SK-N-SH (cell line): Measurements from ENCODE around the gene SNAP29. TPM values are rescaled to one million over a fixed set of nuclear protein-coding genes. Genes with fewer than 3 reads are reported as not detected.

Experiments
- CTCF ChIA-PET: fragments of 300-600, 350-600 bp; formaldehyde crosslinking; extraction: SDS; loops from one replicate; lab custom pipeline; 2021; lab: Yijun Ruan, JAX
- POLR2A ChIA-PET: fragments of 350-600 bp; sonication (Branson Sonifier 250); formaldehyde crosslinking; extraction: SDS; loops from one replicate; lab custom pipeline; 2020; ENCODE audit warnings: antibody characterized with exemption, inconsistent platforms; lab: Yijun Ruan, JAX
- DNase-seq: peaks from one replicate; pipeline ENCODE4 v3.0.0; 2012
- H2AFZ ChIP-seq: fragments of 200-600 bp; sonication (generic); 2 replicates; pipeline ENCODE4 v1.8.1; 2016; ENCODE audit warnings: antibody characterized with exemption, mild to moderate bottlenecking, low read depth
- H3F3A ChIP-seq: fragments of 200-600 bp; sonication (generic); replicated peaks from 2 replicates; pipeline ENCODE3; 2016; ENCODE audit warnings: antibody characterized with exemption, mild to moderate bottlenecking; ENCODE audit not compliant: insufficient read depth
- H3K27ac ChIP-seq, 2 experiments: fragments of 200-500 bp in 1 of 2; fragments of 200-600 bp in 1 of 2; sonication (Bioruptor generic) in 1 of 2; sonication (generic), shearing (Covaris generic) in 1 of 2; 2 replicates each; pipeline versions ENCODE4 v1.5.1 to v1.6.1; 2014 to 2016; ENCODE audit warnings: low read depth in 2 of 2, inconsistent platforms in 1 of 2, low read length in 1 of 2, mild to moderate bottlenecking in 1 of 2, mixed read lengths in 1 of 2
- H3K27me3 ChIP-seq: fragments of 200-600 bp; sonication (generic), shearing (Covaris generic); 2 replicates; pipeline ENCODE4 v1.6.1; 2016; ENCODE audit warnings: mixed run types; ENCODE audit not compliant: insufficient read depth
- H3K36me3 ChIP-seq, 2 experiments: fragments of 200-500 bp in 1 of 2; fragments of 200-600 bp in 1 of 2; sonication (Bioruptor generic) in 1 of 2; sonication (generic) in 1 of 2; replicated peaks in 1 of 2; 2 replicates each; pipeline versions ENCODE3 to v1.5.1; 2014 to 2016; ENCODE audit warnings: low read length in 1 of 2, mild to moderate bottlenecking in 1 of 2; ENCODE audit not compliant: insufficient read depth in 2 of 2, control insufficient read depth in 1 of 2
- H3K4me1 ChIP-seq, 2 experiments: fragments of 200-500 bp in 1 of 2; fragments of 200-600 bp in 1 of 2; sonication (Bioruptor generic) in 1 of 2; sonication (generic), shearing (Covaris generic) in 1 of 2; 2 replicates each; pipeline versions ENCODE4 v1.5.1 to v1.6.1; 2014 to 2016; ENCODE audit warnings: low read depth in 1 of 2, low read length in 1 of 2, mixed run types in 1 of 2; ENCODE audit not compliant: insufficient read depth in 2 of 2, control insufficient read depth in 1 of 2
- H3K4me2 ChIP-seq: fragments of 200-600 bp; sonication (generic), shearing (Covaris generic); 2 replicates; pipeline ENCODE4 v1.6.1; 2017; ENCODE audit warnings: mixed run types
- H3K4me3 ChIP-seq, 2 experiments: fragments of 200-500 bp in 1 of 2; fragments of 200-600 bp in 1 of 2; sonication (Bioruptor generic) in 1 of 2; sonication (generic), shearing (Covaris generic) in 1 of 2; 2 replicates each; pipeline versions ENCODE4 v1.5.1 to v1.8.1; 2014 to 2016; ENCODE audit warnings: low read depth in 2 of 2, inconsistent platforms in 1 of 2, low read length in 1 of 2, mild to moderate bottlenecking in 1 of 2, mixed read lengths in 1 of 2, moderate library complexity in 1 of 2
- H3K79me2 ChIP-seq: fragments of 200-600 bp; sonication (generic); 2 replicates; pipeline ENCODE4 v1.8.1; 2017; ENCODE audit warnings: mild to moderate bottlenecking; ENCODE audit not compliant: insufficient read depth
- H3K9ac ChIP-seq: fragments of 200-600 bp; sonication (generic); 2 replicates; pipeline ENCODE4 v1.6.1; 2017; ENCODE audit warnings: mixed run types
- H3K9me2 ChIP-seq: fragments of 200-600 bp; sonication (generic); 2 replicates; pipeline ENCODE4 v1.6.1; 2017; ENCODE audit warnings: mixed run types
- H3K9me3 ChIP-seq: fragments of 200-600 bp; sonication (generic); 2 replicates; pipeline ENCODE4 v1.6.1; 2017; ENCODE audit warnings: mixed run types, mild to moderate bottlenecking, moderate library complexity
- H4K20me1 ChIP-seq: fragments of 200-600 bp; sonication (generic); 2 replicates; pipeline ENCODE4 v1.6.1; 2017; ENCODE audit warnings: mild to moderate bottlenecking, mixed run types; ENCODE audit not compliant: insufficient read depth
- ELF1 ChIP-seq: IDR thresholded peaks from 2 replicates; pipeline ENCODE4 v1.4.0; 2012
- EP300 ChIP-seq, 2 experiments: IDR thresholded peaks; 2 replicates each; pipeline versions ENCODE4 v1.4.0 to v1.6.1; 2012; ENCODE audit warnings: borderline replicate concordance in 1 of 2, low read depth in 1 of 2, low read length in 1 of 2
- GABPA ChIP-seq: IDR thresholded peaks from 2 replicates; pipeline ENCODE4 v1.4.0; 2012; ENCODE audit warnings: low read depth, mild to moderate bottlenecking
- GATA2 ChIP-seq: sonication (generic); formaldehyde crosslinking; IDR thresholded peaks from 2 replicates; pipeline ENCODE4 v1.5.0; 2020; ENCODE audit warnings: mild to moderate bottlenecking, missing genetic modification reagents
- IRF3 ChIP-seq: fragments of 150-350 bp; IDR thresholded peaks from 2 replicates; pipeline ENCODE4 v1.6.1; 2016; ENCODE audit warnings: mild to moderate bottlenecking, low read depth, low read length
- NFIC ChIP-seq: IDR thresholded peaks from 2 replicates; pipeline ENCODE4 v1.4.0; 2012; ENCODE audit warnings: borderline replicate concordance
- NRF1 ChIP-seq: IDR thresholded peaks from 2 replicates; pipeline ENCODE4 v1.6.1; 2012; ENCODE audit warnings: low read depth, mild to moderate bottlenecking, low read length
- POLR2AphosphoS5 ChIP-seq: IDR thresholded peaks from 2 replicates; pipeline ENCODE4 v1.6.1; 2012; ENCODE audit warnings: low read depth, low read length
- REST ChIP-seq: IDR thresholded peaks from 2 replicates; pipeline ENCODE4 v1.6.1; 2012; ENCODE audit warnings: mild to moderate bottlenecking, low read depth, low read length, moderate library complexity
- RFX5 ChIP-seq: IDR thresholded peaks from 2 replicates; pipeline ENCODE4 v1.6.1; 2012; ENCODE audit warnings: mild to moderate bottlenecking, improper control_type of control experiment, low read length
- SMC3 ChIP-seq: IDR thresholded peaks from 2 replicates; pipeline ENCODE4 v1.6.1; 2012; ENCODE audit warnings: low read depth, low read length, improper control_type of control experiment
- TAF1 ChIP-seq: IDR thresholded peaks from 2 replicates; pipeline ENCODE4 v1.6.1; 2012; ENCODE audit warnings: low read depth, mild to moderate bottlenecking, low read length, moderate library complexity, borderline replicate concordance
- TCF12 ChIP-seq: IDR thresholded peaks from 2 replicates; pipeline ENCODE4 v1.4.0; 2012
- WGBS: methylation state at CpG from one replicate; pipeline ENCODE4 v1.1.6; 2017; ENCODE audit warnings: low lambda C conversion rate; 5-methylcytosine and 5-hydroxymethylcytosine counted together
- polyA plus RNA-seq, 3 experiments: library from polyadenylated mRNA; depleted of rRNA; stranded (reverse); fragments of >200 nt; gene quantifications; 2 replicates each; pipeline ENCODE4 v1.2.3, GENCODE V29; 2012

The SNAP29 gene
- polyA plus RNA-seq, 1 of the 3 experiments (the other 2 are of a cell fraction), result 37.3 TPM

GRCh38 chr22:20865331-20865730 lies 6.5 kb downstream of the SNAP29 start:
- DNase-seq, result no peak
- Histone ChIP-seq H3K9ac (no peak overlapping the region), H3K9me2 (no peaks in the 10 kb centered on the region), H3K36me3 (peaks cover 8 to 13% of the 10 kb centered on the region in 2 experiments), H2AFZ (no peak overlapping the region), H4K20me1 (no peaks in the 10 kb centered on the region), H3F3A (no peaks in the 10 kb centered on the region), H3K9me3 (no peaks in the 10 kb centered on the region), H3K4me2 (no peak overlapping the region), H3K79me2 (peaks cover 8% of the 10 kb centered on the region), H3K27me3 (no peaks in the 10 kb centered on the region), H3K4me3 (no peak overlapping the region), H3K27ac (peak overlapping the region in 1 of 2 experiments; percentile 94; a peak in 1 of 4 replicates), H3K4me1 (peaks cover 0 to 37% of the 10 kb centered on the region in 2 experiments; a peak in 2 of 4 replicates)
- ChIA-PET POLR2A (no interaction called here), CTCF (interaction anchor here (1.9 to 4.7 kb wide), 2 partner anchors 20 to 61 kb away, joined by 6 to 16 read pairs; no protein-coding TSS in a partner anchor)
- 85% methylated on average over 2 of the region's 3 CpGs for WGBS
- TF ChIP-seq ELF1 (no peak), SMC3 (no peak), GATA2 (CRISPR knock-in tag) (no peak), GABPA (no peak)

- ChIA-PET POLR2A (interaction anchor here (2.6 kb wide), 1 partner anchor 20 kb away, joined by 15 read pairs; no protein-coding TSS in a partner anchor), CTCF (interaction anchor here (0.6 to 4.7 kb wide), 4 partner anchors 14 to 62 kb away, joined by 3 to 16 read pairs (median 11); partner anchors contain the start of gene CRKL)
- peak overlapping the region in 1 of 2 experiments; percentile 94; a peak in 2 of 4 replicates for H3K27ac ChIP-seq
- no peak overlapping the region for H3K9ac ChIP-seq
- H3K9me2 ChIP-seq, result no peaks in the 10 kb centered on the region
- DNase-seq, result no peak
- H2AFZ ChIP-seq, result no peak overlapping the region
- H3K36me3 ChIP-seq, result peaks cover 11 to 17% of the 10 kb centered on the region in 2 experiments
- peaks cover 4% of the 10 kb centered on the region; the same call in 1 of the 2 replicates for H3K79me2 ChIP-seq
- WGBS, result 95% methylated on average over 4 of the region's 8 CpGs
- no peak overlapping the region for H3K4me2 ChIP-seq
- no peaks in the 10 kb centered on the region for H4K20me1 ChIP-seq
- H3F3A ChIP-seq, result no peaks in the 10 kb centered on the region
- TF ChIP-seq POLR2AphosphoS5, result no peak
- no peak for TF ChIP-seq TAF1
- no peak for TF ChIP-seq NFIC
- TF ChIP-seq TCF12, result no peak
- no peak for TF ChIP-seq REST
- no peak for TF ChIP-seq GABPA
- TF ChIP-seq EP300 (IDR thresholded peaks at IDR 0.05; ENCODE audit: borderline replicate concordance in 1 of 2, low read depth in 1 of 2, low read length in 1 of 2), result no peak
- TF ChIP-seq RFX5, result no peak
- no peak for TF ChIP-seq NRF1
- no peak for TF ChIP-seq IRF3
- no peak for TF ChIP-seq SMC3
- no peak overlapping the region for H3K4me3 ChIP-seq
- H3K9me3 ChIP-seq, result no peaks in the 10 kb centered on the region
- peaks cover 0 to 37% of the 10 kb centered on the region in 2 experiments; a peak in 2 of 4 replicates for H3K4me1 ChIP-seq
- no peaks in the 10 kb centered on the region for H3K27me3 ChIP-seq
Measured at GRCh38 chr22:20865875-20866445, 7.2 kb downstream of the SNAP29 start.
